Kidney epithelial cell (primary cell): ENCODE data around the gene ROGDI. TPM values are rescaled to one million over a fixed set of nuclear protein-coding genes. Genes with fewer than 3 reads are reported as not detected.

Experiments
- DNase-seq: peaks from one replicate; pipeline ENCODE4 v3.0.0-alpha.2; 2010; ENCODE audit warnings: low read depth
- H3K27me3 ChIP-seq: 2 replicates; pipeline ENCODE4 v1.6.0; 2011; ENCODE audit warnings: low read length; ENCODE audit not compliant: control insufficient read depth, insufficient read depth
- H3K36me3 ChIP-seq: 2 replicates; pipeline ENCODE4 v1.5.1; 2011; ENCODE audit warnings: low read length; ENCODE audit not compliant: control insufficient read depth, insufficient read depth
- H3K4me3 ChIP-seq: 2 replicates; pipeline ENCODE4 v1.5.1; 2011; ENCODE audit warnings: low read depth, mild to moderate bottlenecking, control low read depth, low read length
- total RNA-seq: library from RNA; depleted of rRNA; stranded (reverse); fragments of >200 nt; gene quantifications from 2 replicates; pipeline ENCODE4 v1.2.3, GENCODE V29; 2015
- TF ChIP-seq, protein P1 (sequence below): IDR thresholded peaks from 2 replicates; pipeline ENCODE4 v1.5.1; 2011; ENCODE audit warnings: mild to moderate bottlenecking, moderate library complexity, low read length, control low read depth, inconsistent platforms; ENCODE audit not compliant: insufficient read depth, poor library complexity, severe bottlenecking

ROGDI gene
- total RNA-seq, 1 donor from 2014 or later: 24.3 TPM

DNA sequence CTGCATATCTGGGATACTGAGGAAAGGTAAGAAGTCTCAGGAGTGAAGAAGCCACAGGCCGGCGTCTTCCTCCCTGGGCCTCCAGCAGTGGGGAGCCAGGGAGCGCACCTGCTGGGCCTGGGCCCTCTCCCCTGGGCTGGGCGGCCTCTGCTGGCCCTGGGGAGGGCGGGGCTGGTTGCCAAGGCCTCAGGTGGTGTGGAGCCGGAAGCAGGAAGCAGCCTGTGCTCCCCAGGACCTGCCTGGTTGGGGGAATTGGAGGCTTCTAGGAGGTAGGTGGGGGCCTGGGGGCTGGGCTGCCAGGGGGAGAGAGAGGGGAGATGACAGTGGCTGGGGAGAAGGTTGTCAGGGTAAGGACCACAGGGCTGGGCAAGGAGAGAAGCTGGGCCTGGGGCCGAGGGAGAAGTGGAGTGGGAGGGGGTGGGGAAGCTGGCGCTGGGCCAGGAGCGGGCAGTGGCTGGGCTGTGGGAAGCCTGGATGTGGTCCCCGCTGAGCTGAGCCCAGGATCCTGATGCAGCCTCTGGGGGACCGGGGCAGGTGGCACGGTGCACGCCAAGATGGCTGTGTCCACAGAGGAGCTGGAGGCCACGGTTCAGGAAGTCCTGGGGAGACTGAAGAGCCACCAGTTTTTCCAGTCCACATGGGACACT is 7.1 kb downstream of the ROGDI start, which contains the start of gene SMIM22:
SMIM22 (plus strand) TSS at position 189 of the 647 bp plus-strand sequence; CDS start at position 555, 366 bp downstream.
- Histone ChIP-seq H3K4me3 (no peak within 1 kb of the TSS), H3K36me3 (no peaks in the 10 kb centered on the region), H3K27me3 (no peaks in the 10 kb centered on the region)
- TF ChIP-seq, protein P1, sequence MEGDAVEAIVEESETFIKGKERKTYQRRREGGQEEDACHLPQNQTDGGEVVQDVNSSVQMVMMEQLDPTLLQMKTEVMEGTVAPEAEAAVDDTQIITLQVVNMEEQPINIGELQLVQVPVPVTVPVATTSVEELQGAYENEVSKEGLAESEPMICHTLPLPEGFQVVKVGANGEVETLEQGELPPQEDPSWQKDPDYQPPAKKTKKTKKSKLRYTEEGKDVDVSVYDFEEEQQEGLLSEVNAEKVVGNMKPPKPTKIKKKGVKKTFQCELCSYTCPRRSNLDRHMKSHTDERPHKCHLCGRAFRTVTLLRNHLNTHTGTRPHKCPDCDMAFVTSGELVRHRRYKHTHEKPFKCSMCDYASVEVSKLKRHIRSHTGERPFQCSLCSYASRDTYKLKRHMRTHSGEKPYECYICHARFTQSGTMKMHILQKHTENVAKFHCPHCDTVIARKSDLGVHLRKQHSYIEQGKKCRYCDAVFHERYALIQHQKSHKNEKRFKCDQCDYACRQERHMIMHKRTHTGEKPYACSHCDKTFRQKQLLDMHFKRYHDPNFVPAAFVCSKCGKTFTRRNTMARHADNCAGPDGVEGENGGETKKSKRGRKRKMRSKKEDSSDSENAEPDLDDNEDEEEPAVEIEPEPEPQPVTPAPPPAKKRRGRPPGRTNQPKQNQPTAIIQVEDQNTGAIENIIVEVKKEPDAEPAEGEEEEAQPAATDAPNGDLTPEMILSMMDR: no peak
- DNase-seq: no peak

DNA sequence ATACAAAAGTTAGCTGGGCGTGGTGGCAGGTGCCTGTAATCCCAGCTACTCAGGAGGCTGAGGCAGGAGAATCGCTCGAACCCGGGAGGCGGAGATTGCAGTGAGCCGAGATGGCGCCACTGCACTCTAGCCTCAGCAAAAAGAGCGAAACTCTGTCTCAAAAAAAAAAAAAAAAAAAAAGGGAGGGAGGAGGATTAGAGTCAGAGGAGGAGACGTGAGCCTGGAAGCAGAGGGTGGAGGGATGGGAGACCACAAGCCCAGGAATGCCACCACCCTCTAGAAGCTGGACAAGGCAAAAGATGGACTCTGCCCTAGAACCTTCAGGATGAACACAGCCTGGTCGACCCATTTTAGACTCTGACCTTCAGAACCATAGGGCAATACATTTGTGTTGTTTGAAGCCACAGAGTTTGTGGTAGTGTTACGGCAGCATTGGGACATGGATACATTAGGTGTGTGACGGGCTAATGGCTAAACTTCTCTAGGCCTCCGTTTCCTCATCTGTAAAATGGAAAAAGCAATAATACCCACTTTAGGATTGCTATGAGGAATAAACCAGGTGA is 9.4 kb downstream of the ROGDI start:
- DNase-seq: no peak
- Histone ChIP-seq H3K27me3 (no peaks in the 10 kb centered on the region), H3K36me3 (no peaks in the 10 kb centered on the region), H3K4me3 (no peak overlapping the region)
- TF ChIP-seq, protein P1: no peak

DNA sequence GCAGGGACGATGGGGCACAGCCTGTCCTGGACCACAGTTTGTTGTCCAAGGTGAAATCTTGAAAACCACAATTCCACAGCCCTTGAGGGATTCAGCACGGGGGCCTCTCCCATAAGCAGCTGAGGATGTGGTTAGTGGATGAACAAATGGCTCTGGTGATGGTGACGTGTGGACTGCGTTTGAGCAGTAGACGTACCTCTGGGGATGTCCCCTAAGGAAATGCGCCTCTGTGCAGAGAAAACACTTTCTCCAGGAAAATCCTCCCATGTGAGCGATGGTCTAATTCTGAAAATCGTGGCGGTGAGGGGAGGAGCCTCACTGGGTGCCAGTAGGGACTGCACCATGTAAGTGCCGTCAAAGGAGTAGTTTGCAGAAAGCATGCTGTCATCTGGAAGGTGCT is 11.6 kb downstream of the ROGDI start:
- no peak overlapping the region for H3K4me3 ChIP-seq
- no peak for DNase-seq
- TF ChIP-seq, protein P1: no peak
- H3K36me3 ChIP-seq: no peaks in the 10 kb centered on the region
- H3K27me3 ChIP-seq: no peaks in the 10 kb centered on the region

DNA sequence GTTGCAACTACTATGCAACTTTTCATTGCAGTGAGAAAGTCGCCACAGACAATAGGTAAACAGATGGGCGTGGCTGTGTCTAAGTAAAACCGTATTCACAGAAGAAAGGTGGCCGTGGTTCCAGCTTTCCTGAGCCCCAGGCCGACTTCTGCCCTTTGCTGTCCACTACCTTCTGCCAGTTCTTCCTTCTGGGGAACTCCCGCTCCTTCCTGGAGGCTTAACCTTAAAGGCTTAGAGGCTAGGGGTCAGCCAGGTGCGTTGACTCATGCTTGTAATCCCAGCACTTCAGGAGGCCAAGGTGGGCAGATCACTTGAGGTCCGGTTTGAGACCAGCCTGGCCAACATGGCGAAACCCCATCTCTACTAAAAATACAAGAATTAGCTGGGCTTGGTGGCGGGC is 12.2 kb downstream of the ROGDI start:
- Histone ChIP-seq H3K27me3 (no peaks in the 10 kb centered on the region), H3K36me3 (no peaks in the 10 kb centered on the region), H3K4me3 (no peak overlapping the region)
- DNase-seq: no peak
- TF ChIP-seq, protein P1: no peak

DNA sequence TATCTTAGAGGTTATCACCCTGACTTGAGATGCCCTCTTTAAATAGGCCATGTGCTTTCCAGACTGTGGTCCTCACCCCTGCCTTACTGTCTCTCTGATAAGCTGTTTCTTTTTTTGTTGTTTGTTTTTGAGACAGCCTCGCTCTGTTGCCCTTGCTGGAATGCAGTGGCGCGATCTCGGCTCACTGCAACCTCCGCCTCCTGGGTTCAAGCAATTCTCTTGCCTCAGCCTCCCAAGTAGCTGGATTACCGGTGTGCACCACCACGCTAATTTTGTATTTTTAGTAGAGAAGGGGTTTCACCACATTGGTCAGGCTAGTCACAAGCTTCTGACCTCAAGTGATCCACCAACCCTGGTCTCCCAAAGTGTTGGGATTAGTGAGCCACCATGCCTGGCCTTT is 13.5 kb downstream of the ROGDI start:
- Histone ChIP-seq H3K36me3 (no peaks in the 10 kb centered on the region), H3K27me3 (no peaks in the 10 kb centered on the region), H3K4me3 (no peak overlapping the region)
- DNase-seq: no peak
- TF ChIP-seq, protein P1: no peak

DNA sequence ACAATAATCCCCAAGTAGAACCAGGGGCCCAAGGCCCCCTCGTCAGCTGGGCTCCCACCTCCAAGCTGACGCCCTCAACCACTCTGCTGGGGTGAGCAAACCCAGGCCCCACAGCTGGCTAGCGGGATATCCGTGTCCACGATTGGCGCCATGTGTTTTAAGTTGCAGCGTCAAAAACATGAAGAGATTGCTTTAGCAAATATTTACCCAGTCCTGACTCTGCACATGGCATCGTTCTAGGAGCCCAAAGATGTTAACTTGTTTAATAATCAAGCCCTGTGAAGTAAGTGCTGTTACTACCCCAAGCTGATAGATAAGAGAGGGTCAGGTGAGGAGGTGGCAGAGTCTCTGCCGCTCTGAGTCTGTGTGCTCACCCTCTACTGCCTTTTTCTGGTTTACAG is 13.9 kb downstream of the ROGDI start:
- TF ChIP-seq, protein P1: no peak
- Histone ChIP-seq H3K27me3 (no peaks in the 10 kb centered on the region), H3K36me3 (no peaks in the 10 kb centered on the region), H3K4me3 (no peak overlapping the region)
- DNase-seq: no peak
